WTC11 (cell line): ENCODE results near the gene SCAANT1. TPM values are rescaled to one million over a fixed set of nuclear protein-coding genes. Genes with fewer than 3 reads are reported as not detected.

Experiments used
- ATAC-seq: fragments of 200-7000 bp; cut with Tn5 transposase; 2 replicates; pipeline ENCODE4 v1.10.0; 2021; ENCODE audit warnings: mild to moderate bottlenecking, moderate library complexity
- CTCF ChIA-PET: fragments of 300-600 bp; sonication (Branson Sonifier 250); formaldehyde crosslinking; loops from one replicate; lab custom pipeline; 2021; ENCODE audit warnings: antibody characterized with exemption; lab: Charles Lee
- POLR2A ChIA-PET: fragments of 350-600 bp; sonication (Branson Sonifier 250); formaldehyde crosslinking; loops from one replicate; lab custom pipeline; 2021; ENCODE audit warnings: antibody characterized with exemption; lab: Charles Lee
- DNase-seq: peaks from one replicate; pipeline ENCODE4 v3.0.0; 2021; ENCODE audit warnings: low spot score
- H3K27ac Mint-ChIP-seq: 2 replicates; pipeline ENCODE4 v1.8.0; 2021; ENCODE audit warnings: mixed read lengths
- H3K27me3 Mint-ChIP-seq: 2 replicates; pipeline ENCODE4 v1.8.0; 2021; ENCODE audit warnings: low read depth, mild to moderate bottlenecking, moderate library complexity, mixed read lengths
- H3K36me3 Mint-ChIP-seq: 2 replicates; pipeline ENCODE4 v1.8.0; 2021; ENCODE audit warnings: mixed read lengths
- H3K4me1 Mint-ChIP-seq: 2 replicates; pipeline ENCODE4 v1.8.0; 2022; ENCODE audit warnings: mixed read lengths
- H3K4me3 Mint-ChIP-seq: 2 replicates; pipeline ENCODE4 v1.8.0; 2021; ENCODE audit warnings: mild to moderate bottlenecking, moderate library complexity, mixed read lengths
- H3K9me3 Mint-ChIP-seq: 2 replicates; pipeline ENCODE4 v1.8.0; 2021; ENCODE audit warnings: mixed read lengths
- CREM ChIP-seq: sonication (generic); formaldehyde crosslinking; IDR thresholded peaks from 2 replicates; pipeline ENCODE4 v1.8.1; 2022; ENCODE audit warnings: mild to moderate bottlenecking, missing genetic modification reagents, moderate library complexity
- ELF4 ChIP-seq: sonication (generic); formaldehyde crosslinking; IDR thresholded peaks from 2 replicates; pipeline ENCODE4 v1.8.1; 2022; ENCODE audit warnings: low read depth, mild to moderate bottlenecking, moderate library complexity, missing genetic modification reagents
- EMX1 ChIP-seq: fragments of 250-450 bp; sonication (Bioruptor Pico); IDR thresholded peaks from 2 replicates; pipeline ENCODE4 v1.8.0; 2021; ENCODE audit warnings: mild to moderate bottlenecking
- KAT7 ChIP-seq: sonication (generic); formaldehyde crosslinking; IDR thresholded peaks from 2 replicates; pipeline ENCODE4 v1.8.1; 2023; ENCODE audit warnings: missing genetic modification reagents, mild to moderate bottlenecking, borderline replicate concordance
- MYBL2 ChIP-seq: sonication (generic); formaldehyde crosslinking; IDR thresholded peaks from 2 replicates; pipeline ENCODE4 v1.8.1; 2023; ENCODE audit warnings: mild to moderate bottlenecking, moderate library complexity, missing genetic modification reagents
- NFATC4 ChIP-seq: fragments of 250-450 bp; sonication (Bioruptor Pico); IDR thresholded peaks from 2 replicates; pipeline ENCODE4 v1.9.0; 2021; ENCODE audit warnings: mild to moderate bottlenecking
- NR1H2 ChIP-seq: sonication (generic); formaldehyde crosslinking; IDR thresholded peaks from 2 replicates; pipeline ENCODE4 v1.9.0; 2021; ENCODE audit warnings: mild to moderate bottlenecking, moderate library complexity, missing genetic modification reagents
- OVOL2 ChIP-seq: fragments of 250-450 bp; sonication (Bioruptor Pico); IDR thresholded peaks from 2 replicates; pipeline ENCODE4 v1.9.0; 2021; ENCODE audit warnings: mild to moderate bottlenecking, borderline replicate concordance
- RELA ChIP-seq: sonication (generic); formaldehyde crosslinking; IDR thresholded peaks from 2 replicates; pipeline ENCODE4 v1.8.1; 2022; ENCODE audit warnings: missing genetic modification reagents, mild to moderate bottlenecking, borderline replicate concordance
- TP53 ChIP-seq: sonication (generic); formaldehyde crosslinking; IDR thresholded peaks from 2 replicates; pipeline ENCODE4 v1.8.1; 2023; ENCODE audit warnings: mild to moderate bottlenecking, missing genetic modification reagents
- ZNF121 ChIP-seq: sonication (generic); formaldehyde crosslinking; IDR thresholded peaks from 2 replicates; pipeline ENCODE4 v1.8.0; 2023; ENCODE audit warnings: missing genetic modification reagents
- ZNF396 ChIP-seq: fragments of 250-450 bp; sonication (Bioruptor Pico); IDR thresholded peaks from 2 replicates; pipeline ENCODE4 v1.8.0; 2021; ENCODE audit warnings: mild to moderate bottlenecking, moderate library complexity, borderline replicate concordance
- ZNF423 ChIP-seq: fragments of 250-450 bp; sonication (Bioruptor Pico); IDR thresholded peaks from 2 replicates; pipeline ENCODE4 v2.1.2; 2022; ENCODE audit warnings: mild to moderate bottlenecking, moderate library complexity
- total RNA-seq: library from RNA; stranded (reverse); gene quantifications from 3 replicates; pipeline ENCODE4 v1.2.3, GENCODE V29; 2021
- TF ChIP-seq, protein P1 (sequence below): sonication (generic); formaldehyde crosslinking; IDR thresholded peaks from 2 replicates; pipeline ENCODE4 v1.8.0; 2023; ENCODE audit warnings: missing genetic modification reagents, mild to moderate bottlenecking, borderline replicate concordance
- TF ChIP-seq, protein P2 (sequence below): fragments of 200-600 bp; IDR thresholded peaks from 2 replicates; pipeline ENCODE4 v1.8.0; 2022; ENCODE audit warnings: antibody characterized with exemption

The SCAANT1 gene
- total RNA-seq, 1 experiment from 2014 or later: 1.3 TPM

DNA sequence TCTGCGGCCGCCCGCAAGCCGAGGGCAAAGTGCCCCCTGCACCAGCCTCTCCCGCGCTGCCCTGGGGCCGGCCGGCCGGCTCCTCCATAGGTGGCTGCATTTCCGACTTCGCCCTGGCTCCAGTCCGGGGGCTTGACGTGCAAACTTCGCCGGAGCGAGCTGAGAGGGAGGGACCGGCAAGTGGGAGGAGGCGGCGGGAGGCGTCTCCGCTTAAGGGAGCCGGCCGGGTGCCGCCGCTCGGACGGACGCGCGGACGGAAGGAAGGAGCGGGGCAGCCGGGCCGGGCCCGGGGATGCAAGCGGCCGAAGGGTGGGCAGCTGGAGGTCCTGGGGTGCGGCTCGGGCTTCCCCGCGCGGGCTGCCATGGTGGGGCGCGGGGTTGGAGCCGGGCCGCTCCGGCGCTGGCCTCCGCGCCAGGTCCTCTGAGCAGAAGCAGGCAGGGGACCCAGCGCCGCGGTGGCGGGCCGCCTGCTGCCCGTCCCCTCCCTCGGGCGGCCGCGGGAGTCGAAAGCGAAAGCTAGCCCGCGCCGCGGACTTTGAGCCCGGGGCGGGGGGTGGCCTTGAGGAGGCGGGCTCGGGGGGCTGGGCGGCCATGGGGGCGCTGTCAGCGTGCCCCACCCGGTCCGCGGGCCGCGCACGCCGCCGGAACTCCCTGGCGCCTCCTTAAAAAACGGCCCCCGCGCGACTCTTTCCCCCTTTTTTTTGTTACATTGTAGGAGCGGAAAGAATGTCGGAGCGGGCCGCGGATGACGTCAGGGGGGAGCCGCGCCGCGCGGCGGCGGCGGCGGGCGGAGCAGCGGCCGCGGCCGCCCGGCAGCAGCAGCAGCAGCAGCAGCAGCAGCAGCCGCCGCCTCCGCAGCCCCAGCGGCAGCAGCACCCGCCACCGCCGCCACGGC lies at the start of gene SCAANT1 (continued):
- TF ChIP-seq, protein P1, sequence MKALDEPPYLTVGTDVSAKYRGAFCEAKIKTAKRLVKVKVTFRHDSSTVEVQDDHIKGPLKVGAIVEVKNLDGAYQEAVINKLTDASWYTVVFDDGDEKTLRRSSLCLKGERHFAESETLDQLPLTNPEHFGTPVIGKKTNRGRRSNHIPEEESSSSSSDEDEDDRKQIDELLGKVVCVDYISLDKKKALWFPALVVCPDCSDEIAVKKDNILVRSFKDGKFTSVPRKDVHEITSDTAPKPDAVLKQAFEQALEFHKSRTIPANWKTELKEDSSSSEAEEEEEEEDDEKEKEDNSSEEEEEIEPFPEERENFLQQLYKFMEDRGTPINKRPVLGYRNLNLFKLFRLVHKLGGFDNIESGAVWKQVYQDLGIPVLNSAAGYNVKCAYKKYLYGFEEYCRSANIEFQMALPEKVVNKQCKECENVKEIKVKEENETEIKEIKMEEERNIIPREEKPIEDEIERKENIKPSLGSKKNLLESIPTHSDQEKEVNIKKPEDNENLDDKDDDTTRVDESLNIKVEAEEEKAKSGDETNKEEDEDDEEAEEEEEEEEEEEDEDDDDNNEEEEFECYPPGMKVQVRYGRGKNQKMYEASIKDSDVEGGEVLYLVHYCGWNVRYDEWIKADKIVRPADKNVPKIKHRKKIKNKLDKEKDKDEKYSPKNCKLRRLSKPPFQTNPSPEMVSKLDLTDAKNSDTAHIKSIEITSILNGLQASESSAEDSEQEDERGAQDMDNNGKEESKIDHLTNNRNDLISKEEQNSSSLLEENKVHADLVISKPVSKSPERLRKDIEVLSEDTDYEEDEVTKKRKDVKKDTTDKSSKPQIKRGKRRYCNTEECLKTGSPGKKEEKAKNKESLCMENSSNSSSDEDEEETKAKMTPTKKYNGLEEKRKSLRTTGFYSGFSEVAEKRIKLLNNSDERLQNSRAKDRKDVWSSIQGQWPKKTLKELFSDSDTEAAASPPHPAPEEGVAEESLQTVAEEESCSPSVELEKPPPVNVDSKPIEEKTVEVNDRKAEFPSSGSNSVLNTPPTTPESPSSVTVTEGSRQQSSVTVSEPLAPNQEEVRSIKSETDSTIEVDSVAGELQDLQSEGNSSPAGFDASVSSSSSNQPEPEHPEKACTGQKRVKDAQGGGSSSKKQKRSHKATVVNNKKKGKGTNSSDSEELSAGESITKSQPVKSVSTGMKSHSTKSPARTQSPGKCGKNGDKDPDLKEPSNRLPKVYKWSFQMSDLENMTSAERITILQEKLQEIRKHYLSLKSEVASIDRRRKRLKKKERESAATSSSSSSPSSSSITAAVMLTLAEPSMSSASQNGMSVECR (CRISPR knock-in tag): peak; percentile 76; the same call in 1 of the 2 replicates
- TF ChIP-seq RELA (no peak), TP53 (CRISPR knock-in tag) (no peak), OVOL2 (CRISPR knock-in tag) (no peak), EMX1 (CRISPR knock-in tag) (no peak), ELF4 (CRISPR knock-in tag) (peak; percentile 48; the same call in 1 of the 2 replicates), KAT7 (CRISPR knock-in tag) (no peak), NFATC4 (CRISPR knock-in tag) (no peak), ZNF121 (CRISPR knock-in tag) (no peak), CREM (CRISPR knock-in tag) (peak; percentile 65; the same call in 1 of the 2 replicates), ZNF396 (no peak), ZNF423 (CRISPR knock-in tag) (no peak), NR1H2 (no peak)
- TF ChIP-seq, protein P2, sequence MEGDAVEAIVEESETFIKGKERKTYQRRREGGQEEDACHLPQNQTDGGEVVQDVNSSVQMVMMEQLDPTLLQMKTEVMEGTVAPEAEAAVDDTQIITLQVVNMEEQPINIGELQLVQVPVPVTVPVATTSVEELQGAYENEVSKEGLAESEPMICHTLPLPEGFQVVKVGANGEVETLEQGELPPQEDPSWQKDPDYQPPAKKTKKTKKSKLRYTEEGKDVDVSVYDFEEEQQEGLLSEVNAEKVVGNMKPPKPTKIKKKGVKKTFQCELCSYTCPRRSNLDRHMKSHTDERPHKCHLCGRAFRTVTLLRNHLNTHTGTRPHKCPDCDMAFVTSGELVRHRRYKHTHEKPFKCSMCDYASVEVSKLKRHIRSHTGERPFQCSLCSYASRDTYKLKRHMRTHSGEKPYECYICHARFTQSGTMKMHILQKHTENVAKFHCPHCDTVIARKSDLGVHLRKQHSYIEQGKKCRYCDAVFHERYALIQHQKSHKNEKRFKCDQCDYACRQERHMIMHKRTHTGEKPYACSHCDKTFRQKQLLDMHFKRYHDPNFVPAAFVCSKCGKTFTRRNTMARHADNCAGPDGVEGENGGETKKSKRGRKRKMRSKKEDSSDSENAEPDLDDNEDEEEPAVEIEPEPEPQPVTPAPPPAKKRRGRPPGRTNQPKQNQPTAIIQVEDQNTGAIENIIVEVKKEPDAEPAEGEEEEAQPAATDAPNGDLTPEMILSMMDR: no peak

GRCh38 chr3:63961891-63962290 lies 49.7 kb upstream of the SCAANT1 start:
- ChIA-PET POLR2A (no interaction called here), CTCF (interaction anchor here (0.6 to 4.2 kb wide), 11 partner anchors 9 to 38 kb away, joined by 3 to 36 read pairs (median 3); no protein-coding TSS in a partner anchor)
- no peaks in the 10 kb centered on the region for H3K36me3 Mint-ChIP-seq
- ATAC-seq: peak; percentile 63
- no peaks in the 10 kb centered on the region for H3K27me3 Mint-ChIP-seq
- H3K9me3 Mint-ChIP-seq: no peaks in the 10 kb centered on the region
- H3K4me3 Mint-ChIP-seq: no peak overlapping the region
- H3K27ac Mint-ChIP-seq: no peak overlapping the region
- no peak for TF ChIP-seq MYBL2
- TF ChIP-seq, protein P2: peak; percentile 27
- TF ChIP-seq, all 79 proteins: peak for 1
- no peak for DNase-seq
- H3K4me1 Mint-ChIP-seq: peaks cover 53% of the 10 kb centered on the region
